ENCODE data around the gene ZDHHC18. TPM values are rescaled to one million over a fixed set of nuclear protein-coding genes. Genes with fewer than 3 reads are reported as not detected.
"Not testable (repeated sequence)": the region's sequence is repeated elsewhere in the genome, so short reads cannot be mapped to it uniquely, and the experiment has no call there.

Gene ZDHHC18
- total and polyA plus RNA-seq, 2 of the 8 experiments (the other 6 are each of a cell fraction or from before 2014, with no cell fraction given) = 29.7 to 49.8 TPM

DNA sequence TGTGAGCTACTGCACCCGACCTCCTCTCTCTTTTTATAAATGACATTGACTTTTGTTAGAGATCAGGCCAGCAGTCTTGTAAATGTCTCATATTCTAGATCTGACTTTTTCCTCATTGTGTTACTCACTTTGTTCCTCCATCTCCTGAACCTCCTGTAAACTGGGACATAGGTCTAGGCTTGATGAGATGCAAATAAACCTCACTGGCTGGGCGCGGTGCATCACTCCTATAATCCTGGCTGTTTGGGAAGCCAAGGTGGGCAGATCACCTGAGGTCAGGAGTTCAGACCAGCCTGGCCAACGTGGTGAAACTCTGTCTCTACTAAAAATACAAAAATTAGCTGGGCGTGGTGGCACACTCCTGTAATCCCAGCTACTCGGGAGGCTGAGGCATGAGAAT lies 21.3 kb downstream of the ZDHHC18 start:
- H2BK15ac ChIP-seq (ENCODE audit: low read length); H3K4me1 ChIP-seq (replicated peaks in 1 of 4; ENCODE audit: control insufficient read depth in 3 of 4, insufficient read depth in 4 of 4, low read length in 3 of 4); DNase-seq (ENCODE audit: low read depth in 1 of 2, low spot score in 2 of 2); H2BK20ac ChIP-seq (ENCODE audit: low read length); H3K9ac ChIP-seq (replicated peaks in 1 of 4; ENCODE audit: extremely low read depth in 1 of 4, low read depth in 3 of 4, low read length in 3 of 4); H2BK5ac ChIP-seq (ENCODE audit: low read depth, low read length); H4K91ac ChIP-seq (replicated peaks; ENCODE audit: insufficient read length, low read length); H2AK5ac ChIP-seq (ENCODE audit: low read depth, low read length); H4K5ac ChIP-seq (ENCODE audit: insufficient read length, low read depth, low read length); H3K79me2 ChIP-seq (ENCODE audit: control insufficient read depth in 1 of 2, insufficient read depth in 2 of 2, low read length in 2 of 2); H3K4ac ChIP-seq (replicated peaks; ENCODE audit: insufficient read length, low read depth, low read length); H3K56ac ChIP-seq (replicated peaks; ENCODE audit: insufficient read length, low read depth, low read length); H2BK120ac ChIP-seq (replicated peaks; ENCODE audit: low read depth, low read length); H3K4me3 ChIP-seq (ENCODE audit: extremely low read depth in 1 of 4, insufficient read depth in 2 of 4, low read depth in 3 of 4, low read length in 4 of 4); H3K23ac ChIP-seq (ENCODE audit: insufficient read length); H4K8ac ChIP-seq (ENCODE audit: extremely low read depth, insufficient read depth, low read length); H3K4me2 ChIP-seq (ENCODE audit: insufficient read depth in 1 of 2, low read depth in 2 of 2, low read length in 2 of 2); H3K14ac ChIP-seq (ENCODE audit: insufficient read length); H3K27me3 ChIP-seq (replicated peaks in 1 of 4; ENCODE audit: control insufficient read depth in 3 of 4, extremely low read depth in 1 of 4, insufficient read depth in 3 of 4, low read length in 3 of 4); H3K9me3 ChIP-seq (ENCODE audit: insufficient read depth in 2 of 2, low read depth in 1 of 2, low read length in 1 of 2); H3K27ac ChIP-seq (ENCODE audit: low read depth, low read length); H3K79me1 ChIP-seq (ENCODE audit: low read depth, low read length); FAIRE-seq; H3K23me2 ChIP-seq (ENCODE audit: low read depth, low read length); H4K20me1 ChIP-seq (replicated peaks in 1 of 2; ENCODE audit: control insufficient read depth in 1 of 2, insufficient read depth in 2 of 2, low read length in 2 of 2); H2AFZ ChIP-seq (ENCODE audit: low read length); H2BK12ac ChIP-seq (ENCODE audit: low read depth, low read length); POLR2A ChIA-PET (ENCODE audit: partially characterized antibody); H3K18ac ChIP-seq (ENCODE audit: extremely low read depth, low read length): not testable (repeated sequence)
- H3K36me3 ChIP-seq (ENCODE audit: control insufficient read depth in 2 of 4, insufficient read depth in 4 of 4, low read length in 3 of 4) = peaks cover 0 to 25% (median 15%) of the 10 kb centered on the region in 4 experiments; a peak in 5 of 8 replicates
- WGBS, 2 experiments (ENCODE audit: extremely low coverage in 1 of 2, insufficient coverage in 1 of 2, insufficient read length in 1 of 2, insufficient replicate concordance in 2 of 2, low coverage in 1 of 2, low lambda C conversion rate in 2 of 2, missing lambda C conversion rate in 1 of 2) = 87% methylated on average over 6 of the region's 6 CpGs; no CpG with 5 or more reads in 1 of the 2 experiments
- CTCF ChIA-PET (ENCODE audit: partially characterized antibody) = interaction anchor here (1.2 to 4.6 kb wide), 6 partner anchors 12 to 171 kb away, joined by 3 to 57 read pairs (median 18); no protein-coding TSS in a partner anchor

Measured in H1 (cell line).